A673 (cell line): Measurements from ENCODE around the gene POC5. TPM values are rescaled to one million over a fixed set of nuclear protein-coding genes. Genes with fewer than 3 reads are reported as not detected.

ENCODE experiments used
- BruUV-seq: library from RNA; stranded (reverse); fragments of 400-500 nt; replicated peaks from 2 replicates; lab custom pipeline; 2021; lab: Mats Ljungman, UMichigan
- CTCF ChIA-PET: fragments of 300-600 bp; sonication (Branson Sonifier 250); formaldehyde crosslinking; loops from one replicate; lab custom pipeline; 2022; ENCODE audit warnings: antibody characterized with exemption; lab: Charles Lee
- POLR2A ChIA-PET: fragments of 300-600 bp; sonication (Branson Sonifier 250); formaldehyde crosslinking; loops from one replicate; lab custom pipeline; 2022; ENCODE audit warnings: antibody characterized with exemption; ENCODE audit not compliant: low non-redundant PET; lab: Charles Lee
- DNase-seq: peaks from one replicate; pipeline ENCODE4 v3.0.0-alpha.2; 2015; ENCODE audit warnings: low spot score
- H3K27ac ChIP-seq: fragments of 200-600 bp; sonication (generic); 2 replicates; pipeline ENCODE4 v1.5.1; 2016; ENCODE audit warnings: mixed run types, low read depth, mild to moderate bottlenecking, mixed read lengths, antibody characterized with exemption, low read length; ENCODE audit not compliant: poor library complexity, severe bottlenecking
- H3K27me3 ChIP-seq: fragments of 200-600 bp; sonication (generic); replicated peaks from 2 replicates; pipeline ENCODE4 v1.6.1; 2017; ENCODE audit warnings: mixed run types, low read depth, mild to moderate bottlenecking, mixed read lengths, antibody characterized with exemption, low read length; ENCODE audit not compliant: insufficient read depth, poor library complexity
- H3K36me3 ChIP-seq: fragments of 200-600 bp; sonication (generic); 2 replicates; pipeline ENCODE4 v1.6.1; 2016; ENCODE audit warnings: mixed run types, mild to moderate bottlenecking, mixed read lengths, antibody characterized with exemption, low read length; ENCODE audit not compliant: insufficient read depth, poor library complexity, severe bottlenecking
- H3K4me1 ChIP-seq: fragments of 200-600 bp; sonication (generic); 2 replicates; pipeline ENCODE4 v1.6.1; 2017; ENCODE audit warnings: mixed run types, mild to moderate bottlenecking, mixed read lengths, antibody characterized with exemption, low read length; ENCODE audit not compliant: insufficient read depth, poor library complexity, severe bottlenecking
- H3K4me3 ChIP-seq: fragments of 200-600 bp; sonication (generic); 2 replicates; pipeline ENCODE4 v1.5.1; 2016; ENCODE audit warnings: low read depth, mixed run types, mild to moderate bottlenecking, mixed read lengths, low read length; ENCODE audit not compliant: poor library complexity, severe bottlenecking
- H3K9me3 ChIP-seq: fragments of 200-600 bp; sonication (generic); 2 replicates; pipeline ENCODE4 v1.6.1; 2016; ENCODE audit warnings: mixed run types, low read depth, mild to moderate bottlenecking, mixed read lengths, antibody characterized with exemption, low read length; ENCODE audit not compliant: poor library complexity, severe bottlenecking
- CTCF ChIP-seq: fragments of 300-800, 200-600 bp; sonication (generic); conservative IDR thresholded peaks from 2 replicates; pipeline ENCODE4 v1.5.1; 2017; ENCODE audit warnings: low read depth, mild to moderate bottlenecking, antibody characterized with exemption, low read length, moderate library complexity, mixed read lengths
- EZH2 ChIP-seq: fragments of 200-600 bp; sonication (generic); IDR thresholded peaks from 2 replicates; pipeline ENCODE4 v1.6.1; 2017; ENCODE audit warnings: borderline replicate concordance, low read depth, mild to moderate bottlenecking, mixed read lengths, antibody characterized with exemption, low read length; ENCODE audit not compliant: poor library complexity, severe bottlenecking
- intact Hi-C: fragments of 100-400 bp; cut with micrococcal nuclease; formaldehyde crosslinking; loops from one replicate; pipeline ENCODE4 v1.10.0; 2022; ENCODE audit not compliant: unreplicated experiment
- total RNA-seq: library from RNA; stranded (reverse); gene quantifications from 2 replicates; pipeline ENCODE4 v1.2.3, GENCODE V29; 2021

The POC5 gene
- total RNA-seq, 1 experiment from 2014 or later, result 28.5 TPM

DNA sequence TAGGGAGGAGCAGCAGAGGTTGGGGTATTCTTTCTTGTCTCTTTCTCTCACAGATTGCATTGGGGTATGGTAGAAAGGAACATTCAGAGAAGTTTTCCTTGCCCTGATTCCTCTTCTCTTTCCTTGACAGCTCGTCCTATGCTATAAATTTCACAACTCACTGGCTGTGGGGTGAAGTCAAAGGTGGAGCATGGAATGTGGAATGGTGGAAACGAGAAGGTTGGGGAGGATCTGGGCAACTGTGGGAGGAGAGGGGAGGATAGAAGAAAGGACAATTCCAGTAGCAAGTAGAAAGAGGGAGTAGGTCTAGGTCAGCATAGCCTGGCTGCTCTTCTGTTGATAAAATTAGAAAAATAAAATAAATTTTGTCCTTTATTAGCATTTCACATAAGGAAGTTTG is 39.0 kb upstream of the POC5 start:
- intact Hi-C loops, result no loop called here

DNA sequence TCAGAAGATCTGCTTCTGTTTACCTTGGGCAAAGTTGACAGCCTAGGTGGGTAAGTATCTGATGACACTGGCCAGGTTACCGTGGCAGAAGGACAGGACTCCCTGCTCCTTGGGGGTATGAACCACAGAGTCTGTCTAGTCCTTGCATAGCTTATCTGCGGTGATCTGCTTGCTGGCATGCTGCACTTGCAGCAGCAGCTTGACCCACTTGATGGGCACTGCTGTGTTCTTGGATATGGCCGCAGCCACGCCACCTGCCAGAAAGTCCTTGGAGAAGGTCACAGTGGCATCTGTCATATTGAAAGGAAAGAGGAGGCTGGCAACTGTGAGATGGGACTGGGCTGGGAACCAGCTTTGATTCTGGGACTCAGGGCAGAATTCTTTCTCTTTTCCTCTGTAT is 35.9 kb upstream of the POC5 start:
- H3K27me3 ChIP-seq, result peaks cover 46% of the 10 kb centered on the region
- ChIA-PET CTCF (no interaction called here), POLR2A (no interaction called here)
- BruUV-seq, result no TSS peak
- no peaks in the 10 kb centered on the region for H3K36me3 ChIP-seq
- intact Hi-C loops, result no loop called here
- H3K9me3 ChIP-seq, result no peaks in the 10 kb centered on the region
- H3K4me1 ChIP-seq, result no peaks in the 10 kb centered on the region
- TF ChIP-seq CTCF (no peak), EZH2 (no peak)
- no peak overlapping the region for H3K27ac ChIP-seq
- no peak for DNase-seq
- no peak overlapping the region for H3K4me3 ChIP-seq

More for the DNA sequence above, 39.0 kb upstream of the POC5 start:
- Histone ChIP-seq H3K9me3 (no peaks in the 10 kb centered on the region), H3K36me3 (no peaks in the 10 kb centered on the region), H3K27me3 (peaks cover 46% of the 10 kb centered on the region), H3K4me3 (no peak overlapping the region), H3K4me1 (no peaks in the 10 kb centered on the region), H3K27ac (no peak overlapping the region)
- DNase-seq, result no peak
- ChIA-PET POLR2A (no interaction called here), CTCF (no interaction called here)
- no TSS peak for BruUV-seq
- no peak for TF ChIP-seq EZH2
- no peak for TF ChIP-seq CTCF

- no peak for TF ChIP-seq EZH2
- TF ChIP-seq CTCF, result no peak
- Histone ChIP-seq H3K27me3 (peaks cover 12% of the 10 kb centered on the region), H3K9me3 (no peaks in the 10 kb centered on the region), H3K36me3 (no peaks in the 10 kb centered on the region), H3K4me1 (no peaks in the 10 kb centered on the region), H3K4me3 (no peak overlapping the region), H3K27ac (no peak overlapping the region)
- no TSS peak for BruUV-seq
- CTCF ChIA-PET, result no interaction called here
- intact Hi-C loops, result loop anchor here (10.0 kb wide), 1 partner anchor 420 kb away; no protein-coding TSS in a partner anchor
- POLR2A ChIA-PET, result no interaction called here
- no peak for DNase-seq
Observed at GRCh38 chr5:75744355-75744754, 27.1 kb upstream of the POC5 start.
